GM12878 (cell line): ENCODE measurements around the gene KLK12.

Experiments
- BMI1 ChIP-seq: fragments of 450-650 bp; IDR thresholded peaks from 2 replicates; pipeline ENCODE4 v1.6.1; 2016; ENCODE audit warnings: mild to moderate bottlenecking, moderate library complexity, borderline replicate concordance
- POLR2A ChIP-seq: IDR thresholded peaks from 2 replicates; pipeline ENCODE4 v1.6.1; 2011; ENCODE audit warnings: low read depth, mild to moderate bottlenecking, low read length
- POLR2AphosphoS5 ChIP-seq: IDR thresholded peaks from 2 replicates; pipeline ENCODE4 v1.6.1; 2011; ENCODE audit warnings: mild to moderate bottlenecking, low read length, inconsistent platforms
- RAD21 ChIP-seq: IDR thresholded peaks from 2 replicates; pipeline ENCODE4 v1.6.1; 2011; ENCODE audit warnings: mild to moderate bottlenecking, low read depth, low read length, moderate library complexity; ENCODE audit not compliant: insufficient read depth
- TARDBP ChIP-seq: IDR thresholded peaks from 2 replicates; pipeline ENCODE4 v1.6.1; 2016; ENCODE audit warnings: borderline replicate concordance
- TF ChIP-seq, protein P1 (sequence below): IDR thresholded peaks from 2 replicates; pipeline ENCODE4 v1.6.1; 2012; ENCODE audit warnings: low read depth, low read length, improper control_type of control experiment

GRCh38 chr19:51030631-51031030 is 4.2 kb downstream of the KLK12 start:
- no peak for TF ChIP-seq POLR2AphosphoS5
- no peak for TF ChIP-seq BMI1
- no peak for TF ChIP-seq POLR2A
- TF ChIP-seq, protein P1, sequence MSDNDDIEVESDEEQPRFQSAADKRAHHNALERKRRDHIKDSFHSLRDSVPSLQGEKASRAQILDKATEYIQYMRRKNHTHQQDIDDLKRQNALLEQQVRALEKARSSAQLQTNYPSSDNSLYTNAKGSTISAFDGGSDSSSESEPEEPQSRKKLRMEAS = no peak
- no peak for TF ChIP-seq TARDBP
- no peak for TF ChIP-seq RAD21
